H1 (cell line): ENCODE data around the gene ELAPOR1. TPM values are rescaled to one million over a fixed set of nuclear protein-coding genes. Genes with fewer than 3 reads are reported as not detected.

ENCODE experiments used
- CTCF ChIA-PET: fragments of 300-600 bp; sonication (Branson Sonifier 250); formaldehyde crosslinking; loops from one replicate; lab custom pipeline; 2021; ENCODE audit not compliant: partially characterized antibody; lab: Charles Lee
- POLR2A ChIA-PET: fragments of 300-600 bp; sonication (Branson Sonifier 250); formaldehyde crosslinking; loops from one replicate; lab custom pipeline; 2021; ENCODE audit warnings: inconsistent platforms; ENCODE audit not compliant: partially characterized antibody; lab: Charles Lee
- DNase-seq, 2 experiments: peaks; one replicate each; pipeline versions ENCODE4 v3.0.0 to v3.0.0-alpha.2; 2010 to 2022; ENCODE audit warnings: low spot score in 2 of 2, low read depth in 1 of 2, mixed read lengths in 1 of 2
- FAIRE-seq: peaks from 2 replicates; lab custom pipeline; 2011; peaks lifted over from hg19 to GRCh38; lab: Jason Lieb, UNC
- H2AFZ ChIP-seq: 2 replicates; pipeline ENCODE4 v1.8.1; 2012; ENCODE audit warnings: low read length, inconsistent platforms
- H2AK5ac ChIP-seq: 2 replicates; pipeline ENCODE4 v1.6.1; 2013; ENCODE audit warnings: low read depth, low read length
- H2BK120ac ChIP-seq: replicated peaks from 2 replicates; pipeline ENCODE3; 2013; ENCODE audit warnings: low read depth, low read length, inconsistent platforms
- H2BK12ac ChIP-seq: 2 replicates; pipeline ENCODE4 v1.6.1; 2013; ENCODE audit warnings: low read depth, low read length
- H2BK15ac ChIP-seq: 2 replicates; pipeline ENCODE4 v1.6.1; 2013; ENCODE audit warnings: low read length
- H2BK20ac ChIP-seq: 2 replicates; pipeline ENCODE4 v1.6.1; 2013; ENCODE audit warnings: low read length
- H2BK5ac ChIP-seq: 2 replicates; pipeline ENCODE4 v1.6.1; 2013; ENCODE audit warnings: low read depth, low read length
- H3K14ac ChIP-seq: 2 replicates; pipeline ENCODE4 v1.6.1; 2013; ENCODE audit warnings: inconsistent platforms; ENCODE audit not compliant: insufficient read length
- H3K18ac ChIP-seq: 2 replicates; pipeline ENCODE4 v1.6.1; 2013; ENCODE audit warnings: low read length; ENCODE audit errors: extremely low read depth
- H3K23ac ChIP-seq: 2 replicates; pipeline ENCODE4 v1.6.1; 2013; ENCODE audit warnings: inconsistent platforms; ENCODE audit not compliant: insufficient read length
- H3K23me2 ChIP-seq: 2 replicates; pipeline ENCODE4 v1.6.1; 2013; ENCODE audit warnings: low read depth, low read length
- H3K27ac ChIP-seq: 2 replicates; pipeline ENCODE4 v1.6.1; 2011; ENCODE audit warnings: low read depth, low read length, inconsistent platforms
- H3K27me3 ChIP-seq, 4 experiments: replicated peaks in 1 of 4; 1 replicate in 1 of 4; 2 replicates in 3 of 4; pipeline versions ENCODE4 v1.6.1 to v1.8.1; 2011 to 2013; ENCODE audit warnings: low read length in 3 of 4, mild to moderate bottlenecking in 3 of 4, inconsistent platforms in 2 of 4, mixed read lengths in 2 of 4, moderate library complexity in 1 of 4; ENCODE audit not compliant: control insufficient read depth in 3 of 4, insufficient read depth in 3 of 4; ENCODE audit errors: extremely low read depth in 1 of 4
- H3K36me3 ChIP-seq, 4 experiments: 2 replicates each; pipeline versions ENCODE4 v1.6.1 to v1.8.1; 2011 to 2013; ENCODE audit warnings: mild to moderate bottlenecking in 4 of 4, low read length in 3 of 4, moderate library complexity in 2 of 4, control low read depth in 1 of 4, inconsistent platforms in 1 of 4; ENCODE audit not compliant: insufficient read depth in 4 of 4, control insufficient read depth in 2 of 4
- H3K4ac ChIP-seq: replicated peaks from 2 replicates; pipeline ENCODE3; 2013; ENCODE audit warnings: low read length, low read depth, mixed read lengths, inconsistent platforms; ENCODE audit not compliant: insufficient read length
- H3K4me1 ChIP-seq, 4 experiments: replicated peaks in 1 of 4; 1 replicate in 1 of 4; 2 replicates in 3 of 4; pipeline versions ENCODE4 v1.6.1 to v1.8.1; 2011 to 2013; ENCODE audit warnings: low read length in 3 of 4, inconsistent platforms in 2 of 4, mixed read lengths in 1 of 4; ENCODE audit not compliant: insufficient read depth in 4 of 4, control insufficient read depth in 3 of 4
- H3K4me2 ChIP-seq, 2 experiments: 2 replicates each; pipeline versions ENCODE4 v1.6.1 to v1.8.1; 2011 to 2013; ENCODE audit warnings: low read depth in 2 of 2, low read length in 2 of 2, control low read depth in 1 of 2, inconsistent platforms in 1 of 2, mild to moderate bottlenecking in 1 of 2; ENCODE audit not compliant: insufficient read depth in 1 of 2
- H3K4me3 ChIP-seq, 4 experiments: fragments of 200-600, 300-600 bp in 1 of 4; sonication (generic), shearing (Covaris generic), sonication (Bioruptor Twin) in 1 of 4; 2 replicates each; pipeline versions ENCODE4 v1.5.1 to v1.8.1; 2011 to 2016; ENCODE audit warnings: low read length in 4 of 4, low read depth in 3 of 4, control low read depth in 2 of 4, inconsistent platforms in 2 of 4, mild to moderate bottlenecking in 2 of 4, mixed read lengths in 1 of 4, moderate library complexity in 1 of 4; ENCODE audit not compliant: insufficient read depth in 2 of 4; ENCODE audit errors: extremely low read depth in 1 of 4
- H3K56ac ChIP-seq: replicated peaks from 2 replicates; pipeline ENCODE3; 2013; ENCODE audit warnings: low read depth, mild to moderate bottlenecking, mixed read lengths, low read length, inconsistent platforms; ENCODE audit not compliant: insufficient read length
- H3K79me1 ChIP-seq: 2 replicates; pipeline ENCODE4 v1.6.1; 2013; ENCODE audit warnings: low read depth, low read length, control low read depth
- H3K79me2 ChIP-seq, 2 experiments: 2 replicates each; pipeline versions ENCODE4 v1.6.1 to v1.8.1; 2012 to 2013; ENCODE audit warnings: low read length in 2 of 2, mild to moderate bottlenecking in 2 of 2, inconsistent platforms in 1 of 2; ENCODE audit not compliant: insufficient read depth in 2 of 2, control insufficient read depth in 1 of 2
- H3K9ac ChIP-seq, 4 experiments: replicated peaks in 1 of 4; 1 replicate in 1 of 4; 2 replicates in 3 of 4; pipeline versions ENCODE4 v1.6.1 to v1.8.1; 2011 to 2013; ENCODE audit warnings: low read depth in 3 of 4, low read length in 3 of 4, control low read depth in 2 of 4, mild to moderate bottlenecking in 2 of 4, moderate library complexity in 2 of 4, inconsistent platforms in 1 of 4; ENCODE audit errors: extremely low read depth in 1 of 4
- H3K9me3 ChIP-seq, 2 experiments: 2 replicates each; pipeline versions ENCODE4 v1.6.1 to v1.8.1; 2012 to 2013; ENCODE audit warnings: mild to moderate bottlenecking in 2 of 2, moderate library complexity in 2 of 2, control low read depth in 1 of 2, inconsistent platforms in 1 of 2, low read depth in 1 of 2, low read length in 1 of 2, mixed read lengths in 1 of 2; ENCODE audit not compliant: insufficient read depth in 2 of 2
- H4K20me1 ChIP-seq, 2 experiments: replicated peaks in 1 of 2; 2 replicates each; pipeline versions ENCODE3 to v1.8.1; 2011 to 2013; ENCODE audit warnings: inconsistent platforms in 2 of 2, low read length in 2 of 2, mild to moderate bottlenecking in 1 of 2; ENCODE audit not compliant: insufficient read depth in 2 of 2, control insufficient read depth in 1 of 2
- H4K5ac ChIP-seq: 2 replicates; pipeline ENCODE4 v1.6.1; 2013; ENCODE audit warnings: low read length, low read depth, mixed read lengths, inconsistent platforms; ENCODE audit not compliant: insufficient read length
- H4K8ac ChIP-seq: 2 replicates; pipeline ENCODE4 v1.8.0; 2013; ENCODE audit warnings: mild to moderate bottlenecking, moderate library complexity, low read length, inconsistent platforms; ENCODE audit not compliant: insufficient read depth; ENCODE audit errors: extremely low read depth
- H4K91ac ChIP-seq: replicated peaks from 2 replicates; pipeline ENCODE3; 2013; ENCODE audit warnings: low read length, mixed read lengths, inconsistent platforms; ENCODE audit not compliant: insufficient read length
- ASH2L ChIP-seq: fragments of 200-600, 300-600 bp; sonication (generic); IDR thresholded peaks from one replicate; pipeline ENCODE4 v1.7.1; 2017; ENCODE audit warnings: low read length
- ATF3 ChIP-seq: IDR thresholded peaks from 2 replicates; pipeline ENCODE4 v1.6.1; 2011; ENCODE audit warnings: low read depth, mild to moderate bottlenecking, low read length; ENCODE audit not compliant: insufficient read depth
- CTCF ChIP-seq, 3 experiments: IDR thresholded peaks; 1 replicate in 2 of 3; 2 replicates in 1 of 3; pipeline versions ENCODE4 v1.5.1 to v1.6.1; 2011; ENCODE audit warnings: low read length in 3 of 3, mild to moderate bottlenecking in 3 of 3, inconsistent platforms in 2 of 3, low read depth in 1 of 3, moderate library complexity in 1 of 3; ENCODE audit not compliant: insufficient read depth in 1 of 3; ENCODE audit errors: control extremely low read depth in 1 of 3
- POLR2AphosphoS5 ChIP-seq: IDR thresholded peaks from 2 replicates; pipeline ENCODE4 v1.6.1; 2011; ENCODE audit warnings: low read depth, low read length
- POU5F1 ChIP-seq: IDR thresholded peaks from 2 replicates; pipeline ENCODE4 v1.6.1; 2011; ENCODE audit warnings: low read depth, mild to moderate bottlenecking, low read length, moderate library complexity
- SIN3A ChIP-seq, 2 experiments: IDR thresholded peaks in 1 of 2; conservative IDR thresholded peaks in 1 of 2; 2 replicates each; pipeline ENCODE4 v1.6.1; 2011 to 2012; ENCODE audit warnings: low read length in 2 of 2, improper control_type of control experiment in 1 of 2, low read depth in 1 of 2, mild to moderate bottlenecking in 1 of 2
- TBP ChIP-seq: IDR thresholded peaks from 2 replicates; pipeline ENCODE4 v1.6.1; 2011; ENCODE audit warnings: low read depth, low read length, improper control_type of control experiment
- TEAD4 ChIP-seq: IDR thresholded peaks from 2 replicates; pipeline ENCODE4 v1.6.1; 2012; ENCODE audit warnings: low read depth, low read length, inconsistent platforms, mixed read lengths
- WGBS, 2 experiments: shearing (Covaris generic) in 1 of 2; methylation state at CpG; one replicate each; pipeline versions ENCODE4 v1.1.6 to v1.1.7; 2013 to 2015; ENCODE audit warnings: low lambda C conversion rate in 2 of 2, mixed read lengths in 2 of 2, inconsistent platforms in 1 of 2, low coverage in 1 of 2, missing lambda C conversion rate in 1 of 2; ENCODE audit not compliant: insufficient replicate concordance in 2 of 2, insufficient coverage in 1 of 2, insufficient read length in 1 of 2; ENCODE audit errors: extremely low coverage in 1 of 2, missing lambda C conversion rate in 1 of 2; 5-methylcytosine and 5-hydroxymethylcytosine counted together
- polyA plus RNA-seq, 7 experiments: library from polyadenylated mRNA; depleted of rRNA in 3 of 7; stranded (reverse) in 5 of 7; unstranded in 2 of 7; fragments of >200 nt in 5 of 7; fragments of 200-250 nt in 2 of 7; gene quantifications; 1 replicate in 5 of 7; 2 replicates in 1 of 7; 4 replicates in 1 of 7; pipeline versions ENCODE4 v1.2.1 to v1.2.3, GENCODE V29; 2011 to 2013; ENCODE audit warnings: missing spikeins in 2 of 7, mixed read lengths in 2 of 7
- total RNA-seq: library from RNA; stranded (reverse); fragmentation: NEBNext Ultra II Directional; extraction: Animal tissue kit (Norgen Biotek cat#: 25700); gene quantifications from 2 replicates; pipeline ENCODE4 v1.2.1, GENCODE V29; 2021

Gene ELAPOR1
- total and polyA plus RNA-seq, 2 of the 8 experiments (the other 6 are each of a cell fraction or from before 2014, with no cell fraction given), result 1.2 to 2.5 TPM

GRCh38 chr1:109112652-109113285, 1.1 kb upstream of the ELAPOR1 start:
- H3K56ac ChIP-seq, result no peak overlapping the region
- no peaks in the 10 kb centered on the region for H3K9me3 ChIP-seq
- H2AFZ ChIP-seq, result 0 out of 2 replicates have a peak overlapping the region, but pooled peaks have one; percentile 60
- H3K79me1 ChIP-seq, result no peaks in the 10 kb centered on the region
- H3K23ac ChIP-seq, result no peak overlapping the region
- peak overlapping the region; percentile 88 to 90 for H3K4me2 ChIP-seq
- H4K20me1 ChIP-seq, result no peaks in the 10 kb centered on the region
- H3K4me1 ChIP-seq, result peaks cover 0 to 9% (median 3%) of the 10 kb centered on the region in 4 experiments; a peak in 4 of 7 replicates
- H3K36me3 ChIP-seq, result no peaks in the 10 kb centered on the region; a peak in 1 of 8 replicates
- 11% methylated on average over 31 of the region's 31 CpGs; no CpG with 5 or more reads in 1 of the 2 experiments for WGBS, 2 experiments
- H2BK5ac ChIP-seq, result no peak overlapping the region
- H2BK120ac ChIP-seq, result no peak overlapping the region
- ChIA-PET CTCF (interaction anchor here (0.6 to 2.4 kb wide), 25 partner anchors 9 to 266 kb away, joined by 3 to 11 read pairs (median 3); no protein-coding TSS in a partner anchor), POLR2A (interaction anchor here (0.7 to 8.6 kb wide), 5 partner anchors 12 to 508 kb away, joined by 3 to 106 read pairs (median 3); partner anchors contain the start of gene TMEM167B)
- H3K18ac ChIP-seq, result no peak overlapping the region
- FAIRE-seq, result no peak
- peak overlapping the region in 1 of 4 experiments; percentile 72; a peak in 5 of 8 replicates for H3K4me3 ChIP-seq
- H4K8ac ChIP-seq, result no peak overlapping the region
- no peak overlapping the region for H3K27ac ChIP-seq
- no peak overlapping the region for H4K91ac ChIP-seq
- H3K4ac ChIP-seq, result no peak overlapping the region
- no peak overlapping the region for H3K9ac ChIP-seq
- H3K14ac ChIP-seq, result no peak overlapping the region
- peaks cover 15 to 45% (median 32%) of the 10 kb centered on the region in 4 experiments for H3K27me3 ChIP-seq
- H2AK5ac ChIP-seq, result no peak overlapping the region
- no peak overlapping the region for H2BK20ac ChIP-seq
- H2BK12ac ChIP-seq, result no peak overlapping the region
- H2BK15ac ChIP-seq, result no peak overlapping the region
- H3K79me2 ChIP-seq, result no peaks in the 10 kb centered on the region
- peak; percentile 85 to 100 for DNase-seq
- peaks cover 11% of the 10 kb centered on the region for H3K23me2 ChIP-seq
- no peak overlapping the region for H4K5ac ChIP-seq
- TF ChIP-seq TBP (peak; percentile 65), POLR2AphosphoS5 (no peak), POU5F1 (no peak), SIN3A (conservative IDR thresholded peaks at IDR 0.05 in 1 of 2, IDR thresholded peaks at IDR 0.05 in 1 of 2; ENCODE audit: low read depth in 1 of 2, low read length in 2 of 2) (peak; percentile 89 to 92), TEAD4 (peak; percentile 95), ATF3 (0 out of 2 replicates have a peak, but pooled peaks have one; percentile 32), CTCF (IDR thresholded peaks at IDR 0.05; ENCODE audit: control extremely low read depth in 1 of 3, insufficient read depth in 1 of 3, low read depth in 1 of 3, low read length in 3 of 3) (peak; percentile 86 to 96 (median 92)), ASH2L (peak; percentile 31)
